ENCODE data around the gene ZDHHC14. TPM values are rescaled to one million over a fixed set of nuclear protein-coding genes. Genes with fewer than 3 reads are reported as not detected.
"Not testable (repeated sequence)": the region's sequence is repeated elsewhere in the genome, so short reads cannot be mapped to it uniquely, and the experiment has no call there.

The ZDHHC14 gene
- total RNA-seq, 1 donor: 7.9 TPM

DNA sequence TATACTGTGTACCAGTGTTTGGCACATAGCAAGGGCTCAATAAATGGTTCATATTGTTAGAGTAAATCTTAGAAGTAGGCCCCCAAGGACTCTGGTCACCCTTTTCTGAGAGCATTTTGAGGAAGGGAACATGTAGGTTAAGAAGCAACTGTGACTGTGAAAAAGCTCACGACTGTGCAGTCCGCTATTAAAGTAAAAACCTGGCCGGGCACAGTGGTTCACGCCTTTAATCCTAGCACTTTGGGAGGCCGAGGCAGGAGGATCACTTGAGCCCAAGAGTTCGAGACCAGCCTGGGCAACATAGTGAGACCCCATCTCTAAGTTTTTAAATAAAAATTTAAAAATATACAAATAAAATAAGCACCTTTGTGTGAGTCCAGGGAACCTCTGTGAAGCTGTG lies 5.0 kb downstream of the ZDHHC14 start:
- H3K4me3 ChIP-seq (ENCODE audit: low read depth, low read length): no peak overlapping the region
- TF ChIP-seq, protein P1, sequence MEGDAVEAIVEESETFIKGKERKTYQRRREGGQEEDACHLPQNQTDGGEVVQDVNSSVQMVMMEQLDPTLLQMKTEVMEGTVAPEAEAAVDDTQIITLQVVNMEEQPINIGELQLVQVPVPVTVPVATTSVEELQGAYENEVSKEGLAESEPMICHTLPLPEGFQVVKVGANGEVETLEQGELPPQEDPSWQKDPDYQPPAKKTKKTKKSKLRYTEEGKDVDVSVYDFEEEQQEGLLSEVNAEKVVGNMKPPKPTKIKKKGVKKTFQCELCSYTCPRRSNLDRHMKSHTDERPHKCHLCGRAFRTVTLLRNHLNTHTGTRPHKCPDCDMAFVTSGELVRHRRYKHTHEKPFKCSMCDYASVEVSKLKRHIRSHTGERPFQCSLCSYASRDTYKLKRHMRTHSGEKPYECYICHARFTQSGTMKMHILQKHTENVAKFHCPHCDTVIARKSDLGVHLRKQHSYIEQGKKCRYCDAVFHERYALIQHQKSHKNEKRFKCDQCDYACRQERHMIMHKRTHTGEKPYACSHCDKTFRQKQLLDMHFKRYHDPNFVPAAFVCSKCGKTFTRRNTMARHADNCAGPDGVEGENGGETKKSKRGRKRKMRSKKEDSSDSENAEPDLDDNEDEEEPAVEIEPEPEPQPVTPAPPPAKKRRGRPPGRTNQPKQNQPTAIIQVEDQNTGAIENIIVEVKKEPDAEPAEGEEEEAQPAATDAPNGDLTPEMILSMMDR (IDR thresholded peaks at IDR 0.05; ENCODE audit: insufficient read depth, low read length): no peak
- DNase-seq (ENCODE audit: low read depth): no peak

DNA sequence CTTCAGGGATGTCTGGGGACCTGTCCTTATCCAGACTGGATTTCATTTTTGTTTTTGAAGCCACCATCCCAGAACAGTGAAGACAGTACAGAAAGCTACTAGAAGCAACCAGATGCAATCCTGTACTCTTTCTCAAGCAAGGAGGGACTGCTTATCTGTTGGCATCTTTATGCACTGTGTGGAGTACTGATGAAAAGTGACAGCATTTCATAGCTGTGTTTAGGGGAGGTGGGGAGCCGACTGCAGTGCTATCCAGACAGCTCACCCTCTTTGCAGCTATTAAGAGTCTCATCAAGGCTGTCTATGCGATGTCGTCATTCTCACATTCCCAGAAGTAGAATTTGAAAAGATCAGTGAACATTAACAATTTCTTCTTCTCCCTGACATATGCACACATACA lies 5.5 kb downstream of the ZDHHC14 start:
- DNase-seq (ENCODE audit: low read depth): no peak
- TF ChIP-seq, protein P1 (IDR thresholded peaks at IDR 0.05; ENCODE audit: insufficient read depth, low read length): no peak
- H3K4me3 ChIP-seq (ENCODE audit: low read depth, low read length): no peak overlapping the region

DNA sequence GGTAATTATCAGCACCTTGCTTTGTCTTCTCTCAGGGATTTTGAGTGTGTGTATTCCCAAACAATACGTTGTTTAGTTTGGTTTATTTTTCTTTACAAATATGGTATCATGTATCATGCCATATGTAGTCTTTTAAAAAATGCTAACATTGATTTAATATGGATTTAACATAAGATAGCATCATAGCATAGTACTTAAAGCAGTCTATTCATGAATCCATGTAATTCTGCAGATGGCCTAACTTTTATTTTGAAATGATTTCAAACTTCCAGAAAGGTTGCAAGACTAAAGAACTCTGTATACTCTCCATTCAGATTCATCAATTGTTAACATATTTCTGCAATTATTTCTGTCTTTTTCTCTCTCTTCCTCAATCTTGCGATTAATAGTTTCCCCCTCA lies 7.9 kb downstream of the ZDHHC14 start:
- H3K4me3 ChIP-seq (ENCODE audit: low read depth, low read length): no peak overlapping the region
- TF ChIP-seq, protein P1 (IDR thresholded peaks at IDR 0.05; ENCODE audit: insufficient read depth, low read length): no peak
- DNase-seq (ENCODE audit: low read depth): no peak

DNA sequence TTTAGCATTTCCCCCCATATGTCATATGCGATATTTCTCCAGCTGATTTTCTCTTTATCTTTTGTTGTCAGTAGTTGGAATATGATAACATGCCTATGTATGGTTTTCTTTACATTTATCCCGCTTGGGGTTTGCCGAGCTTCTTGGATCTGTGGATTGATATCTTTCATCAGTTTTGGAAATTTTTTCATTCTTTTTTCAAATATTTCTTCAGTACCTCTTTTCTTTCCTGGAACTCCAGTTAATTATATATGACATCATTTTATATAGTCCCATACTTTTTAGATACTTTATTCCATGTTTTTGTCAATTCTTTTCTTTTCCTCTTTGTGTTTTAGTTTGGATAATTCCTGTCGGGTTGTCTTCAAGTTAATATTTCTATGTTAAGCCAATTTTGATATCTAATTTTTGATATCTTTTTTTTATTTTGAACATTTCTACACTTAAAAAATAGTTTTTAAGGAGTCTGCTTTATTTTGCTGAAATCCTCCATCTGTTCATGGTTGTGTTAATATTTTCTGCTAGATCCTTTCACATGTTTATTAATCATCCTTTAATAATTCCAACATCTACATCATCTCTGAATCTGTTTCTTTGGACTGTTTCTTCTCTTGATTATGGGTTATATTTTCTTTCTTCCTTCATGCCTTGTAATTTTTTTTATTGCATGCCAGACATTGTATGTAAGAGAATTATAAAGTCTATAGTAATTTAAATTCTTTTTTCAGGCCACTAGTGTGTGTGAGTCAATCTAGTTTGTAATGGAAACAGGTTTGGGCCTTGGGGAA lies 9.5 kb downstream of the ZDHHC14 start:
- DNase-seq (ENCODE audit: low read depth): no peak
- TF ChIP-seq, protein P1 (IDR thresholded peaks at IDR 0.05; ENCODE audit: insufficient read depth, low read length): no peak
- no peak overlapping the region for H3K4me3 ChIP-seq (ENCODE audit: low read depth, low read length)

DNA sequence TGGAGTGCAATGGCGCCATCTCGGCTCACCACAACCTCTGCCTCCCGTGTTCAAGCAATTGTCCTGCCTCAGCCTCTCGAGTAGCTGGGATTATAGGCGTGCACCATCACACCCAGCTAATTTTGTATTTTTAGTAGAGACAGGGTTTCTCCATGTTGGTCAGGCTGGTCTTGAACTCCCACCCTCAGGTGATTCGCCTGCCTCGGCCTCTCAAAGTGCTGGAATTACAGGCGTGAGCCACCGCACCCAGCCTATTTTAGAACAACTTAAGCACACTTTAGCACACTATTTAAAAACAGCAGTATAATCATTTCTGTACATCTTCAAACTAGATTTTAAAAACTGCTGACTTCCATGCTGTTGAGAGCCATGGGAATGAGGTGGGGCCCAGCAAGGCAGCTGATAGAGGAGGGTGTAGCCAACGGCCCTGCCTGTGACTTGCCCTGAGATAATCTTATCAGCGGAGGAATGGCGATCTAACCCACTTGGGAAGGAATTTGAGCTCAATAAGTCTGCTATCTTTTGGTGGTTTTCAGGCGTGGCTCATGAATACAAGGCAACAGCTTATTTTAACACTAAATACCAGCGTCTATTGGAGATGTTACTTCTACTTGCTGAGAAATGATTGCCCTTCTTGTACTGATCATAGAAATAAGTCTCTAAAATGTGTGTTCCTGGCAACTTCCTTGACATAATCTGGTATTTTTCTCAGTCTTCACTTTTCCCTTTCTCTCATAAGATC lies 12.1 kb downstream of the ZDHHC14 start:
- TF ChIP-seq, protein P1 (IDR thresholded peaks at IDR 0.05; ENCODE audit: insufficient read depth, low read length): no peak
- H3K4me3 ChIP-seq (ENCODE audit: low read depth, low read length): no peak overlapping the region
- peak; percentile 72 for DNase-seq (ENCODE audit: low read depth)

DNA sequence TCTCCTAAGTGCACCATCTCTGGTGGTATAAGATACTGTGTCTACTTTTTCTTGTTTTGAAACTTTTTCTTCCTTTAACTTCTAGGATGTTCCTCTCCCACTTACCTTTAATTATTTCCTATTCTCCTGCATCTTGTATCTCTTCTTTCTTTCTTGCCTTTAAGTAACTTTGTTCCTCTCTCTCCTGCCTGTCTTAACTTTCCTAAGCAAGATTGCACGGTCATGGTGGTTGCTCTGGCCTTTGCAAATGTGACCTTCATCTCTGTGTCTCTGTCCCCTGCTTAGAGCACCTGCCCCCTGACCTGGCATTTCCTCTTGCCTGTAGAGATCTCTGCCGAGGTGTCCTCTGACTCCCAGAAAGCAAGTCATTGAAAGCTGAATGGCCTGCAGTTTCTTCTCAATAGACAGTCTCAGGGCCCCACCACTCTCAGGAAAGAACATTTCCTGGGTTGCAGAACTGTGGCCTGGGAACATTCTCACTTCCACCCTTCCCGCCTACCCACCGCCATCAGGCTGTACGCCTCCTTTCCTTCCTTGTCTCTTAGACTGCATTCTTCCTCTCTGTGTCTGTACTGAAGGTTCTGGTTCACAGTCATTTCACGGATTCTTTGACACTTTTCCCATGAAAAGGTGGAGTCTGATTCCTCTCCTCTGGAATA lies 12.8 kb downstream of the ZDHHC14 start:
- no peak overlapping the region for H3K4me3 ChIP-seq (ENCODE audit: low read depth, low read length)
- TF ChIP-seq, protein P1 (IDR thresholded peaks at IDR 0.05; ENCODE audit: insufficient read depth, low read length): no peak
- no peak for DNase-seq (ENCODE audit: low read depth)

DNA sequence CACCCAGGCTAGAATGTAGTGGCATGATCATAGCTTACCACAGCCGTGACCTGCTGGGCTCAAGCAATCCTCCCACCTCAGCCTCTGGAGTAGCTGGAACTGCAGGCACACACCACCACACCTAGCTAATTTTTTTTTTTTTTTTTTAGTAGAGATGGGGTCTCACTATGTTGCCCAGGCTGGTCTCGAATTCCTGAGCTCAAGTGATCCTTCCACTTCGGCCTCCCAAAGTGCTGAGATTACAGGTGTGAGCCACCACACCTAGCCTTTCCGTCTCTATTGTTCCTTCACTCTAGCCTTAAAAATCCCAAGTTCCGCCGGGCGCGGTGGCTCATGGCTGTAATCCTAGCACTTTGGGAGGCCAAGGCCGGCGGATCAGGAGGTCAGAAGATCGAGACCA lies 14.2 kb downstream of the ZDHHC14 start:
- not testable (repeated sequence) for H3K4me3 ChIP-seq (ENCODE audit: low read depth, low read length); DNase-seq (ENCODE audit: low read depth)
